GM18909 (cell line): ENCODE data around the gene NOTO.

ENCODE experiments used
- ATAC-seq: cut with Tn5 transposase; IDR thresholded peaks from one replicate; pipeline ENCODE4 v1.9.1; 2021; ENCODE audit warnings: mild to moderate bottlenecking; ENCODE audit not compliant: unreplicated experiment, poor library complexity

Gene NOTO

DNA sequence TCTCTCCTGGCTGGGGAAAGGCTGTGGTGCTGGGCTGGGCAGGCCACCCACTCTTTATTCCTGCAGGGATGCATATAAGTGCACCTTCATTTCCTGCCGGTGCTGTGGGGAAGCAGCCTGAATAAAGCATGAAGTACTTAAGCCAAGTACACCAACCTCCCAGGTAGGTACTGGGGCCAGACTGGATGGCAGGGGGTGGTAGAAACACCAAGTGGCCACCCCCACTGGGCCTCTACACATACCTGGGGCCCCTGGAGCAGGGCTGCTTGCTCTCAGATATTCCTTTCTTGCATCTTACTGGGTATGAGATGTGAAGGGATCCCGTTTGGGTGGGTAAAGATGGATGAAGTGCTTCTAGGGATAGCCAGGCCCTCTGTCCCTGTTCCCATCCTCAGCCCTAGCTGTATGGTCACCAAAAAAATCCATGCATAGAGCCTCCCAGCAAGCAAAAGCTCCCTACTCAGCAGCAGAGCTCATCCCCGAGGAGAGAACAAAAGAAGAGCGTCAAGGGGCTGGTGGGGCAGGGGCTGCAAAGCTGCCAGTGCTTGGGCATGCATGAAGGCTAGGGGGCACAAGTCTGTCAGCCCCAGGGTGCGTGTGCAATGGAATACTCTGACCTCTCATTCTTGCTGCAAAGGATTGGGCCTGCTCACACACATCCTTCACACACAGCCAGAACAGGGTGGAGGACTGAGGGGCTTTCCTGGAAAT lies 53.7 kb downstream of the NOTO start:
- ATAC-seq, result no peak

- no peak for ATAC-seq
Measured at GRCh38 chr2:73256618-73256922, 54.2 kb downstream of the NOTO start.

GRCh38 chr2:73257021-73257420 lies 54.6 kb downstream of the NOTO start:
- ATAC-seq, result no peak

- no peak for ATAC-seq
Measured at GRCh38 chr2:73257425-73258125, 55.2 kb downstream of the NOTO start.

GRCh38 chr2:73258186-73258912 lies 56.0 kb downstream of the NOTO start:
- no peak for ATAC-seq

- ATAC-seq, result no peak
Measured at GRCh38 chr2:73258913-73259215, 56.5 kb downstream of the NOTO start.

DNA sequence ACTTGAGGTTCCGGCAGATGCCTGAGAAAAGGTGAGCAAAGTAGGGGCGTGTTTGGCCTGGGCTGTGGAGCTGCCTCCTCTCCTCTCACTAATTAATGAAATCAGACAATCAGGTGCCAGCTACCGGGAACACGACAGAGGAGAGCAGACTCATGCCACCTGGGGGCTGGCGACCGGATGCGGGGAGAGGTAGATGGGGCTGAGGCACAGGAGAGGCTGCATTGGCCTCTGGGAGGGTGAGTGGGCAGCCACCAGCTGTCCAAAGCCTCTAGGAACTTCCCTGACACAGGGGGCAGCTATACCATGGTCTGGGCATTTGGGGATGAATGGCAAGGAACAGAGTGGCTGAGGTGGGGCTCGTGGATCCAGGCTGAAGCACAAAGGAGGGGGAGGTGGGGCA lies 56.9 kb downstream of the NOTO start:
- ATAC-seq, result no peak

DNA sequence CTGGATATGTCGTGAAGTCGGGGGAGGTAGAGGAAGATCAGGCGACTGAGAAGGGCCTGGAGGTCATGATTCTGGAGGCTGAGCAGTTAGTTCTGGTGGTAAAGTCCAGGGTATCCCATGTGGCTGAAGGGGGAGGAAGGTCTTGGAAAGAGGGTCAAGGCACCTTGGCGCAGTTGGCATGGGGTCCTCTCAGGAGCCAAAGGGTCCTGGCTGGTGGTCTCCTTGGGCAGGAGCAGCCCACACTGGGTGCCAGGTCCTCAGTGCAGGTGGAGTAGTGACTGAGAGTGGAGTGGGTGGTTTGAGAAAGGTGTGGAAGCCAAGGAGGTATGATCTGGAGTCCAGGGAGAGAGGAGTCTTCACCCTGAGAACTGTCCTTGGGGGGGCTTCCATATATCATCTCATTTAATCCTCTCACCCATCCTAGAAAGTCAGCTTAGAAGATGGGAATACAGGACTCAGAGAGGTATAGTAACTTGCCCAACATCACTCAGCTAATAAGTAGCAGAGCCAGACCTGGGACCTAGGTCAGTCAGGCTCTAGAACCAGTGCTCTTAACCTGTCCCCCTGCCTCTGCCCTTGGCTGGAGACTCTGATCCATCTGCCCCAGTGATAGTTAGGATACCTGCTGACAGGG lies 57.4 kb downstream of the NOTO start:
- ATAC-seq, result no peak

GRCh38 chr2:73260338-73260984 lies 58.1 kb downstream of the NOTO start:
- ATAC-seq, result no peak
